Activated CD4-positive, alpha-beta memory T cell treated with anti-CD3 and anti-CD28 coated beads for 36 hours (primary cell): Measurements from ENCODE around the gene PEAR1. TPM values are rescaled to one million over a fixed set of nuclear protein-coding genes. Genes with fewer than 3 reads are reported as not detected.
A peak's percentile ranks its signal among the peaks of the same experiment; 100 is the strongest.

Experiments used
- CTCF ChIA-PET: fragments of 350-600 bp; sonication (Branson Sonifier 250); formaldehyde crosslinking; loops from one replicate; lab custom pipeline; 2021; ENCODE audit warnings: antibody characterized with exemption, inconsistent platforms; lab: Charles Lee
- POLR2A ChIA-PET: fragments of 350-600 bp; sonication (Branson Sonifier 250); formaldehyde crosslinking; loops from one replicate; lab custom pipeline; 2021; ENCODE audit warnings: antibody characterized with exemption; lab: Charles Lee
- DNase-seq: peaks from one replicate; pipeline ENCODE4 v3.0.0-alpha.2; 2020
- H3K27ac Mint-ChIP-seq: one replicate; pipeline ENCODE4 v1.8.0; 2021; ENCODE audit warnings: mixed read lengths
- H3K27me3 Mint-ChIP-seq: one replicate; pipeline ENCODE4 v1.8.0; 2021; ENCODE audit warnings: mixed read lengths
- H3K36me3 Mint-ChIP-seq: one replicate; pipeline ENCODE4 v1.8.0; 2021; ENCODE audit warnings: mixed read lengths
- H3K4me1 Mint-ChIP-seq: one replicate; pipeline ENCODE4 v1.8.0; 2021; ENCODE audit warnings: low read depth, mixed read lengths
- H3K4me3 Mint-ChIP-seq: one replicate; pipeline ENCODE4 v1.8.0; 2021; ENCODE audit warnings: mild to moderate bottlenecking, mixed read lengths
- H3K9me3 Mint-ChIP-seq: one replicate; pipeline ENCODE4 v1.8.0; 2021; ENCODE audit warnings: mixed read lengths
- intact Hi-C: fragments of 100-400 bp; cut with micrococcal nuclease; formaldehyde crosslinking; loops from one replicate; pipeline ENCODE4 v1.15.1; 2023
- total RNA-seq, 2 experiments: library from RNA; stranded (reverse); gene quantifications; one replicate each; pipeline ENCODE4 v1.2.3, GENCODE V29; 2021

Gene PEAR1
- total RNA-seq, result not detected

GRCh38 chr1:156893048-156893953, at the start of gene PEAR1:
PEAR1 (plus strand) TSS chr1:156893718; CDS start chr1:156903927, 10,209 bp downstream.
- CTCF ChIA-PET, result interaction anchor here (0.8 to 9.3 kb wide), 11 partner anchors 17 to 344 kb away, joined by 3 to 137 read pairs (median 7); partner anchors contain the start of genes INSRR, LRRC71 and NTRK1
- no peak for DNase-seq

DNA sequence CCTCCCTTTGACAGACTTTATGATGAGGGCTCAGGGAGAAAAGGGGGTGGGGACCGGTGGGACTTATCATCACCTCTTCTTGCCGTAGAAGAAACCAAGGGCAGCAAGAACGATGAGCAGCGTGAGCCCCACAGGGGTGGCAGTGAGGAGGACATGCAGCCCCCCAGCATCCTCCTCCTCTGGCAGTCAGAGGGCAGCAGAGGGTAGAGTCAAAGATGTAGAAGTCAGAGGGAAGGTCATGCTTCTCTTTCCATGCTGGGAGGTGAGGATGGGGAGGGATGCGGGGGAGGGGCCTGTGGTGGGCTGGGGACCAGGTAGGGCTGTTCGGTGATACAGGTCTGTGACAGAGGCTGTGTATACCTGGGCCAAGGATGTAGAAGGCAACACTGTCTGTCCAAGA, 49.4 kb upstream of the PEAR1 start:
- no peak overlapping the region for H3K27ac Mint-ChIP-seq
- POLR2A ChIA-PET, result interaction anchor here (1.0 kb wide), 1 partner anchor 36 kb away, joined by 3 read pairs; no protein-coding TSS in a partner anchor
- peaks cover 61% of the 10 kb centered on the region for H3K27me3 Mint-ChIP-seq
- no peak overlapping the region for H3K4me3 Mint-ChIP-seq
- H3K9me3 Mint-ChIP-seq, result no peaks in the 10 kb centered on the region
- no peak for DNase-seq
- peaks cover 19% of the 10 kb centered on the region for H3K4me1 Mint-ChIP-seq
- intact Hi-C loops, result no loop called here
- CTCF ChIA-PET, result interaction anchor here (2.0 kb wide), 1 partner anchor 16 kb away, joined by 9 read pairs; the partner anchor contains the start of gene NTRK1
- no peaks in the 10 kb centered on the region for H3K36me3 Mint-ChIP-seq

More at GRCh38 chr1:156893048-156893953, at the start of gene PEAR1:
- H3K36me3 Mint-ChIP-seq, result no peaks in the 10 kb centered on the region
- intact Hi-C loops, result loop anchor here (2.0 to 10.0 kb wide), 2 partner anchors 28 to 208 kb away; partner anchors contain the start of gene LRRC71
- H3K4me3 Mint-ChIP-seq, result peak within 1 kb of the TSS; percentile 48
- peaks cover 50% of the 10 kb centered on the region for H3K27me3 Mint-ChIP-seq
- H3K27ac Mint-ChIP-seq, result no peak within 1 kb of the TSS
- H3K9me3 Mint-ChIP-seq, result no peaks in the 10 kb centered on the region
- peaks cover 11% of the 10 kb centered on the region for H3K4me1 Mint-ChIP-seq
- POLR2A ChIA-PET, result no interaction called here

DNA sequence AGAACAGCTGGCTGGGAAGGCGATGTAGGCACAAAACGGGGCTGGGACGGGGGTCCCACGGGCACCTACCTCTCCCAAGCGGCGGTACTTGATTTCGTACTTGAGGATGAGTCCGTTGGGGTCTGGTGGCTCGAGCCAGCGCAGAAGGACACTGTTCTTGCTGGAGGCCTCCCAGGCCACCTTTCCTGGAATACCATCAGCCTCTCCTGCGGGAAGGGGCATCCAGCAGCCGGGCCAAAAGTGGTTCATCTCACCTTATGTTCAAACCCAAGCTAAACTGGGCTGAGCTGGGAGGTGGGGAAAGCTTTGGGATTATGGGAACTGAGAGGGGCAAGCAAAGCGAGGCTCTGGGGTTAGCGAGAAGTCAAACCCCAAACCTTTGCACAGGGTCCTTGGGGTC, 48.9 kb upstream of the PEAR1 start:
- no peak for DNase-seq
- Mint-ChIP-seq H3K4me1 (peaks cover 20% of the 10 kb centered on the region), H3K4me3 (no peak overlapping the region), H3K36me3 (no peaks in the 10 kb centered on the region), H3K9me3 (no peaks in the 10 kb centered on the region), H3K27ac (no peak overlapping the region), H3K27me3 (peaks cover 60% of the 10 kb centered on the region)
- ChIA-PET POLR2A (interaction anchor here (1.0 kb wide), 1 partner anchor 37 kb away, joined by 3 read pairs; no protein-coding TSS in a partner anchor), CTCF (interaction anchor here (2.0 kb wide), 1 partner anchor 15 kb away, joined by 9 read pairs; the partner anchor contains the start of gene NTRK1)
- intact Hi-C loops, result no loop called here

DNA sequence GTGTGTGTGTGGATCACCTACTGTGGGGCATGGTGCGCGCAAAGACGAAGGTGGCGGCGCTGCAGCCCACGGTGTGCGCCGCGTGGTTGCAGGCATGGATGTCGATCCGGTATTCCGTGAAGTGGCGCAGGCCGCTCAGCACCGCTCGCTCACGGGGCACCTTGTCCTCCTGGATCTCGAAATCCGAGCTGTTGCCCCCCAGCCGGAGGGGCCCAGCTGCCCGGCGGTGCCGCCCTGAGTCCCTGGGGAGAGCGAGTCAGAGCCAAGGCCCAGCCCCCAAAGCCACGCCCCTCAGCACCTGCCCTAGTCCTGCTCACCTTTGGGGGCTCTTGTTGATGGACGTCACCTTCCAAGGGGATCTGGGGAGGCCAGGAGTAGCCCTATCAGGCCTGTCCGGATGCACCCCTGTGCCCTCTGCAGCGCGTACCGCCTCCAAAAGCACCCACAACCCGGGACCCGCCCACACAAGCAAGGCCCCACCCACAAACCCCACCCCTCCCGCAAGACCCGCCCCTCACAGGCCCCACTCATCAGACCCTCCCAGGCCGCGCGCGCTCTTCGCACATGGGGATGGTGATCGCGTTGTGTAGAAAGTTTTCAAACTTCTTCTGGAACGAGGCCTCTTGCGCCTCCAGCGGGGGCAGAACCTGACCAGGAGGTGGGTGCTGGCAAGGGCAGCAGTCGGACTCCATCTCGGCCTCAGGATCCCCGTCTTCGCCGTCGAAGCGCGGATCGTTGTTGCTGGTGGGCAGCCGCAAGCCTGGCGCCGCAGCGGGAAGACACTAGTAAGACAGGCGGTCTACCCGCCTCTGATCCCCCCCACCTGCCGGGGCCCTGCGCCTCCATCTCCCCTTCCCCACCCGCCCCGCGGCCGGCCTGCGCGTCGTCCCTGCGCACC, 48.2 kb upstream of the PEAR1 start:
- intact Hi-C loops, result no loop called here
- H3K4me3 Mint-ChIP-seq, result no peak overlapping the region
- H3K27ac Mint-ChIP-seq, result no peak overlapping the region
- peak; percentile 48 for DNase-seq
- ChIA-PET CTCF (interaction anchor here (1.5 to 2.0 kb wide), 3 partner anchors 13 to 155 kb away, joined by 4 to 9 read pairs (median 5); partner anchors contain the start of gene NTRK1), POLR2A (interaction anchor here (1.0 kb wide), 1 partner anchor 38 kb away, joined by 3 read pairs; no protein-coding TSS in a partner anchor)
- H3K36me3 Mint-ChIP-seq, result no peaks in the 10 kb centered on the region
- H3K27me3 Mint-ChIP-seq, result peaks cover 58% of the 10 kb centered on the region
- H3K4me1 Mint-ChIP-seq, result peaks cover 20% of the 10 kb centered on the region
- H3K9me3 Mint-ChIP-seq, result no peaks in the 10 kb centered on the region

GRCh38 chr1:156845953-156846545, 47.5 kb upstream of the PEAR1 start:
- Mint-ChIP-seq H3K4me1 (peaks cover 20% of the 10 kb centered on the region), H3K27me3 (peaks cover 52% of the 10 kb centered on the region), H3K4me3 (no peak overlapping the region), H3K27ac (no peak overlapping the region), H3K36me3 (no peaks in the 10 kb centered on the region), H3K9me3 (no peaks in the 10 kb centered on the region)
- intact Hi-C loops, result no loop called here
- no peak for DNase-seq
- POLR2A ChIA-PET, result interaction anchor here (0.6 kb wide), 1 partner anchor 61 kb away, joined by 3 read pairs; no protein-coding TSS in a partner anchor
- CTCF ChIA-PET, result interaction anchor here (1.1 to 5.0 kb wide), 5 partner anchors 8 to 156 kb away, joined by 4 to 47 read pairs (median 5); partner anchors contain the start of gene NTRK1

DNA sequence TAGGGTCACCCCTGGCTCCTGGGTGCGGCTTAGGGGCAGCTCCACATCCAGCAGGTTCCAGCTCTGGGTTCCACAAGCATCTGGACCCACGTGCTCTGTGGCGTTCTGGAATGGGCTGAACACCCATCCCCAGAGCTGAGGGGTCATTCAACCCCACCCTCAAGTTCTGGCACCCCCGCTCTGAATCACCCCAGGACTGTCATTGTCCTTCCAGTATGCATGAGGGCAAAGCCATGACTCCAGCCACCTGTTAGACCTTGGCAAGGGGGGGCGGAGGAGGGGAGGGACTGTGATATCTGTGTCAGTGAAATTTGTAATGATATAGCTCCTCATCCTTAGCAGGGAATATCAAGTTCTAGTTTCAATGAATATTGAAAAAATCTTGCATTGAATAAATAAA, 46.9 kb upstream of the PEAR1 start:
- no peak overlapping the region for H3K27ac Mint-ChIP-seq
- no peaks in the 10 kb centered on the region for H3K9me3 Mint-ChIP-seq
- H3K36me3 Mint-ChIP-seq, result no peaks in the 10 kb centered on the region
- intact Hi-C loops, result no loop called here
- no peak for DNase-seq
- peaks cover 20% of the 10 kb centered on the region for H3K4me1 Mint-ChIP-seq
- peaks cover 50% of the 10 kb centered on the region for H3K27me3 Mint-ChIP-seq
- CTCF ChIA-PET, result interaction anchor here (1.1 to 5.0 kb wide), 5 partner anchors 8 to 157 kb away, joined by 4 to 47 read pairs (median 5); no protein-coding TSS in a partner anchor
- POLR2A ChIA-PET, result interaction anchor here (0.6 to 2.4 kb wide), 3 partner anchors 8 to 61 kb away, joined by 3 to 9 read pairs (median 5); no protein-coding TSS in a partner anchor
- no peak overlapping the region for H3K4me3 Mint-ChIP-seq

DNA sequence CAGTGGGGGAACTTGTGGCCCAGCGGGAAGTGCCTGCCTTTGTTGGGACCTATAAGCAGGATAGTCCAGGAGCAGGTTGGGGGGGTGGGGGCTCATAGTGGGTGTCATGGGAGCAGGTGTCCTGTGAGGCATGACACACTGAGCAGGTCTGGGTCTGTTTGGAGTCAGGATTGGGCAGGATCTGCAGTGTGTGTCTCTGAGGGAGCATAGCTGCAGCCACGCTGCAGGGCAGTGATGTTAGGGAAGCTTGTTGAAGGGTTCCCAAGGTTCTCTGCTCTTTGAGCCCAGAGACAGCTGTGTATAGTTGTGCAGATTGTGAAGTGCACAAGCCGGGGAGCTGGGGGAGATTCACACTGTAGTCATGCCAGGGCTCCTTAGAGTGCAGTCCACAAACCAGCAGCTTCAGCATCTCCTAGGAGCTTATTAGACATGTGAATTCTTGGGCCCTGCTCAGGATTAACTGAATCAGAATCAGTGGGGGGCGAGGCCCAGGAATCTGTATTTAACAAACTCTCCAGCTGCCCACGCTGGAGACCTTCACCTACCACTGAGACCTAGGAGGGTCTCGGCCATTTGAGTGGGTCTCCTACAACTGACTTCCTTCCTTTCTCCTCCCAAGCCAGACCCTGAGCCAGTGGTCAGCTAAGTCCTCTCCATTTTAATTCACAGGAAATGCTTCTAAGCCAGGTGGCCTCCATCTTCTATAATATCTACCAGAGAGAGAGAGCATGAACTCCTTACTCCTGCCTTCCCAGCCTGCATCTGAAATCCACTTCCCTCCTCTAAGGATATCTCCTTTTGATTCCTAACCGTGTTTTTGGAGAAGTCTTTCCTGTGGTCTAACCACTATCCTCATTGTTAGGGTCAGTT, 45.7 kb upstream of the PEAR1 start:
- Mint-ChIP-seq H3K27me3 (peaks cover 38% of the 10 kb centered on the region), H3K27ac (no peak overlapping the region), H3K4me1 (peaks cover 20% of the 10 kb centered on the region), H3K36me3 (no peaks in the 10 kb centered on the region), H3K4me3 (no peak overlapping the region), H3K9me3 (no peaks in the 10 kb centered on the region)
- ChIA-PET CTCF (interaction anchor here (1.1 to 5.0 kb wide), 6 partner anchors 9 to 122 kb away, joined by 3 to 47 read pairs (median 10); partner anchors contain the start of gene NTRK1), POLR2A (interaction anchor here (1.0 to 2.4 kb wide), 4 partner anchors 9 to 40 kb away, joined by 3 to 9 read pairs (median 6); partner anchors contain the start of genes INSRR and NTRK1)
- intact Hi-C loops, result no loop called here
- DNase-seq, result no peak

- Mint-ChIP-seq H3K4me3 (peak overlapping the region; percentile 8), H3K27me3 (peaks cover 33% of the 10 kb centered on the region), H3K9me3 (no peaks in the 10 kb centered on the region), H3K36me3 (no peaks in the 10 kb centered on the region), H3K4me1 (peaks cover 20% of the 10 kb centered on the region), H3K27ac (no peak overlapping the region)
- intact Hi-C loops, result no loop called here
- DNase-seq, result peak; percentile 86
- ChIA-PET CTCF (interaction anchor here (0.8 to 5.0 kb wide), 7 partner anchors 9 to 122 kb away, joined by 3 to 47 read pairs (median 9); partner anchors contain the start of gene NTRK1), POLR2A (interaction anchor here (0.5 to 2.4 kb wide), 4 partner anchors 9 to 77 kb away, joined by 3 to 9 read pairs (median 3); no protein-coding TSS in a partner anchor)
Measured at GRCh38 chr1:156848461-156849150, 44.9 kb upstream of the PEAR1 start.

GRCh38 chr1:156849151-156849496, 44.4 kb upstream of the PEAR1 start:
- CTCF ChIA-PET, result interaction anchor here (0.8 to 5.0 kb wide), 5 partner anchors 9 to 123 kb away, joined by 4 to 47 read pairs (median 10); partner anchors contain the start of gene NTRK1
- H3K4me3 Mint-ChIP-seq, result peak overlapping the region; percentile 8
- H3K36me3 Mint-ChIP-seq, result no peaks in the 10 kb centered on the region
- intact Hi-C loops, result no loop called here
- H3K27me3 Mint-ChIP-seq, result peaks cover 28% of the 10 kb centered on the region
- POLR2A ChIA-PET, result interaction anchor here (0.5 to 2.4 kb wide), 3 partner anchors 9 to 78 kb away, joined by 3 to 9 read pairs (median 3); no protein-coding TSS in a partner anchor
- H3K9me3 Mint-ChIP-seq, result no peaks in the 10 kb centered on the region
- H3K27ac Mint-ChIP-seq, result no peak overlapping the region
- H3K4me1 Mint-ChIP-seq, result peaks cover 17% of the 10 kb centered on the region
- no peak for DNase-seq
